GM12892 (cell line): ENCODE results near the gene TRIM24.

Experiments
- POLR2A ChIP-seq: IDR thresholded peaks from 2 replicates; pipeline ENCODE4 v1.6.1; 2011; ENCODE audit warnings: low read depth, low read length, control low read depth
- POLR2AphosphoS5 ChIP-seq: IDR thresholded peaks from 2 replicates; pipeline ENCODE4 v1.6.1; 2011; ENCODE audit warnings: low read depth, low read length, control low read depth

- TF ChIP-seq POLR2AphosphoS5 (no peak), POLR2A (no peak)
Observed at GRCh38 chr7:138625849-138626230, 165.8 kb downstream of the TRIM24 start.
